Measurements from ENCODE around the gene MPIG6B.
A peak's percentile ranks its signal among the peaks of the same experiment; 100 is the strongest.

Gene MPIG6B

GRCh38 chr6:31689249-31690110, 33.7 kb upstream of the MPIG6B start:
- Histone ChIP-seq H3K4me3 (ENCODE audit: low read depth in 1 of 2, low read length in 2 of 2) (no peak overlapping the region), H3K27ac (ENCODE audit: low read length) (no peak overlapping the region), H3K9me3 (ENCODE audit: control insufficient read depth in 1 of 2, low read length in 2 of 2) (no peaks in the 10 kb centered on the region), H3K4me1 (ENCODE audit: control insufficient read depth in 1 of 2, insufficient read depth in 2 of 2, low read length in 2 of 2) (peaks cover 0 to 4% of the 10 kb centered on the region in 2 donors), H3K36me3 (ENCODE audit: control insufficient read depth in 1 of 2, insufficient read depth in 2 of 2, low read length in 2 of 2) (peaks cover 68 to 92% of the 10 kb centered on the region in 2 donors), H3K27me3 (ENCODE audit: low read depth, low read length) (no peaks in the 10 kb centered on the region)

GRCh38 chr6:31690231-31691077, 32.7 kb upstream of the MPIG6B start:
- no peaks in the 10 kb centered on the region for H3K9me3 ChIP-seq (ENCODE audit: control insufficient read depth in 1 of 2, low read length in 2 of 2)
- no peak overlapping the region for H3K4me3 ChIP-seq (ENCODE audit: low read depth in 1 of 2, low read length in 2 of 2)
- H3K4me1 ChIP-seq (ENCODE audit: control insufficient read depth in 1 of 2, insufficient read depth in 2 of 2, low read length in 2 of 2): peaks cover 0 to 4% of the 10 kb centered on the region in 2 donors
- H3K36me3 ChIP-seq (ENCODE audit: control insufficient read depth in 1 of 2, insufficient read depth in 2 of 2, low read length in 2 of 2): peaks cover 69 to 93% of the 10 kb centered on the region in 2 donors
- H3K27me3 ChIP-seq (ENCODE audit: low read depth, low read length): no peaks in the 10 kb centered on the region
- peak overlapping the region; percentile 14 for H3K27ac ChIP-seq (ENCODE audit: low read length)

- Histone ChIP-seq H3K27ac (ENCODE audit: low read length) (peak overlapping the region; percentile 14), H3K4me3 (ENCODE audit: low read depth in 1 of 2, low read length in 2 of 2) (no peak overlapping the region), H3K27me3 (ENCODE audit: low read depth, low read length) (no peaks in the 10 kb centered on the region), H3K4me1 (ENCODE audit: control insufficient read depth in 1 of 2, insufficient read depth in 2 of 2, low read length in 2 of 2) (peaks cover 0 to 4% of the 10 kb centered on the region in 2 donors), H3K36me3 (ENCODE audit: control insufficient read depth in 1 of 2, insufficient read depth in 2 of 2, low read length in 2 of 2) (peaks cover 69 to 87% of the 10 kb centered on the region in 2 donors), H3K9me3 (ENCODE audit: control insufficient read depth in 1 of 2, low read length in 2 of 2) (no peaks in the 10 kb centered on the region)
Observed at GRCh38 chr6:31691078-31691463, 32.1 kb upstream of the MPIG6B start.

GRCh38 chr6:31691564-31692108, 31.5 kb upstream of the MPIG6B start:
- Histone ChIP-seq H3K27ac (ENCODE audit: low read length) (no peak overlapping the region), H3K27me3 (ENCODE audit: low read depth, low read length) (no peaks in the 10 kb centered on the region), H3K4me3 (ENCODE audit: low read depth in 1 of 2, low read length in 2 of 2) (no peak overlapping the region), H3K9me3 (ENCODE audit: control insufficient read depth in 1 of 2, low read length in 2 of 2) (no peaks in the 10 kb centered on the region), H3K4me1 (ENCODE audit: control insufficient read depth in 1 of 2, insufficient read depth in 2 of 2, low read length in 2 of 2) (peaks cover 0 to 4% of the 10 kb centered on the region in 2 donors), H3K36me3 (ENCODE audit: control insufficient read depth in 1 of 2, insufficient read depth in 2 of 2, low read length in 2 of 2) (peaks cover 65 to 81% of the 10 kb centered on the region in 2 donors)

- no peak overlapping the region for H3K27ac ChIP-seq (ENCODE audit: low read length)
- H3K36me3 ChIP-seq (ENCODE audit: control insufficient read depth in 1 of 2, insufficient read depth in 2 of 2, low read length in 2 of 2): peaks cover 67 to 78% of the 10 kb centered on the region in 2 donors
- H3K9me3 ChIP-seq (ENCODE audit: control insufficient read depth in 1 of 2, low read length in 2 of 2): no peaks in the 10 kb centered on the region
- H3K4me1 ChIP-seq (ENCODE audit: control insufficient read depth in 1 of 2, insufficient read depth in 2 of 2, low read length in 2 of 2): peaks cover 0 to 4% of the 10 kb centered on the region in 2 donors
- H3K27me3 ChIP-seq (ENCODE audit: low read depth, low read length): no peaks in the 10 kb centered on the region
- H3K4me3 ChIP-seq (ENCODE audit: low read depth in 1 of 2, low read length in 2 of 2): no peak overlapping the region
Observed at GRCh38 chr6:31692353-31692752, 30.8 kb upstream of the MPIG6B start.

- Histone ChIP-seq H3K4me1 (ENCODE audit: control insufficient read depth in 1 of 2, insufficient read depth in 2 of 2, low read length in 2 of 2) (peaks cover 0 to 4% of the 10 kb centered on the region in 2 donors), H3K36me3 (ENCODE audit: control insufficient read depth in 1 of 2, insufficient read depth in 2 of 2, low read length in 2 of 2) (peaks cover 67 to 72% of the 10 kb centered on the region in 2 donors), H3K27ac (ENCODE audit: low read length) (no peak overlapping the region), H3K9me3 (ENCODE audit: control insufficient read depth in 1 of 2, low read length in 2 of 2) (no peaks in the 10 kb centered on the region), H3K27me3 (ENCODE audit: low read depth, low read length) (no peaks in the 10 kb centered on the region), H3K4me3 (ENCODE audit: low read depth in 1 of 2, low read length in 2 of 2) (no peak overlapping the region)
Observed at GRCh38 chr6:31692886-31693285, 30.3 kb upstream of the MPIG6B start.

GRCh38 chr6:31693535-31693934, 29.6 kb upstream of the MPIG6B start:
- H3K9me3 ChIP-seq (ENCODE audit: control insufficient read depth in 1 of 2, low read length in 2 of 2): no peaks in the 10 kb centered on the region
- H3K4me1 ChIP-seq (ENCODE audit: control insufficient read depth in 1 of 2, insufficient read depth in 2 of 2, low read length in 2 of 2): peaks cover 0 to 4% of the 10 kb centered on the region in 2 donors
- no peak overlapping the region for H3K27ac ChIP-seq (ENCODE audit: low read length)
- no peaks in the 10 kb centered on the region for H3K27me3 ChIP-seq (ENCODE audit: low read depth, low read length)
- H3K36me3 ChIP-seq (ENCODE audit: control insufficient read depth in 1 of 2, insufficient read depth in 2 of 2, low read length in 2 of 2): peaks cover 60 to 66% of the 10 kb centered on the region in 2 donors
- H3K4me3 ChIP-seq (ENCODE audit: low read depth in 1 of 2, low read length in 2 of 2): no peak overlapping the region

GRCh38 chr6:31697555-31697954, 25.6 kb upstream of the MPIG6B start:
- H3K4me1 ChIP-seq (ENCODE audit: control insufficient read depth in 1 of 2, insufficient read depth in 2 of 2, low read length in 2 of 2): peaks cover 13 to 17% of the 10 kb centered on the region in 2 donors
- peaks cover 29 to 36% of the 10 kb centered on the region in 2 donors for H3K36me3 ChIP-seq (ENCODE audit: control insufficient read depth in 1 of 2, insufficient read depth in 2 of 2, low read length in 2 of 2)
- no peak overlapping the region for H3K4me3 ChIP-seq (ENCODE audit: low read depth in 1 of 2, low read length in 2 of 2)
- no peak overlapping the region for H3K27ac ChIP-seq (ENCODE audit: low read length)
- H3K27me3 ChIP-seq (ENCODE audit: low read depth, low read length): no peaks in the 10 kb centered on the region
- H3K9me3 ChIP-seq (ENCODE audit: control insufficient read depth in 1 of 2, low read length in 2 of 2): no peaks in the 10 kb centered on the region

GRCh38 chr6:31700740-31701401, 22.3 kb upstream of the MPIG6B start:
- peak overlapping the region in 1 of 2 donors; percentile 98 for H3K4me3 ChIP-seq (ENCODE audit: low read depth in 1 of 2, low read length in 2 of 2)
- H3K36me3 ChIP-seq (ENCODE audit: control insufficient read depth in 1 of 2, insufficient read depth in 2 of 2, low read length in 2 of 2): peaks cover 4 to 19% of the 10 kb centered on the region in 2 donors
- H3K9me3 ChIP-seq (ENCODE audit: control insufficient read depth in 1 of 2, low read length in 2 of 2): no peaks in the 10 kb centered on the region
- no peak overlapping the region for H3K27ac ChIP-seq (ENCODE audit: low read length)
- H3K27me3 ChIP-seq (ENCODE audit: low read depth, low read length): no peaks in the 10 kb centered on the region
- peaks cover 13 to 21% of the 10 kb centered on the region in 2 donors for H3K4me1 ChIP-seq (ENCODE audit: control insufficient read depth in 1 of 2, insufficient read depth in 2 of 2, low read length in 2 of 2)

GRCh38 chr6:31701666-31702404, 21.3 kb upstream of the MPIG6B start:
- Histone ChIP-seq H3K9me3 (ENCODE audit: control insufficient read depth in 1 of 2, low read length in 2 of 2) (no peaks in the 10 kb centered on the region), H3K27ac (ENCODE audit: low read length) (peak overlapping the region; percentile 99), H3K27me3 (ENCODE audit: low read depth, low read length) (no peaks in the 10 kb centered on the region), H3K4me1 (ENCODE audit: control insufficient read depth in 1 of 2, insufficient read depth in 2 of 2, low read length in 2 of 2) (peaks cover 13 to 21% of the 10 kb centered on the region in 2 donors), H3K4me3 (ENCODE audit: low read depth in 1 of 2, low read length in 2 of 2) (peak overlapping the region; percentile 77 to 98), H3K36me3 (ENCODE audit: control insufficient read depth in 1 of 2, insufficient read depth in 2 of 2, low read length in 2 of 2) (peaks cover 1 to 16% of the 10 kb centered on the region in 2 donors)

Data from muscle layer of duodenum (tissue), 2 donors.